IPS-20b (cell line): Measurements from ENCODE around the gene FZR1.

Experiments used
- H3K27ac ChIP-seq: one replicate; pipeline ENCODE4 v1.5.1; 2013; ENCODE audit warnings: low read length
- H3K27me3 ChIP-seq: 2 replicates; pipeline ENCODE4 v1.6.1; 2013; ENCODE audit warnings: mild to moderate bottlenecking, low read length, inconsistent platforms; ENCODE audit not compliant: insufficient read depth
- H3K36me3 ChIP-seq: 2 replicates; pipeline ENCODE4 v1.6.1; 2013; ENCODE audit warnings: low read depth, mild to moderate bottlenecking, inconsistent platforms, low read length, moderate library complexity; ENCODE audit not compliant: insufficient read depth
- H3K4me1 ChIP-seq: 2 replicates; pipeline ENCODE4 v1.6.1; 2013; ENCODE audit warnings: mild to moderate bottlenecking, control low read depth, inconsistent platforms, low read length, moderate library complexity; ENCODE audit not compliant: insufficient read depth
- H3K4me3 ChIP-seq: 2 replicates; pipeline ENCODE4 v1.5.1; 2013; ENCODE audit warnings: mild to moderate bottlenecking, low read length, inconsistent platforms
- H3K9ac ChIP-seq: 2 replicates; pipeline ENCODE4 v1.6.1; 2013; ENCODE audit warnings: low read depth, mild to moderate bottlenecking, inconsistent platforms, low read length, moderate library complexity
- H3K9me3 ChIP-seq: 2 replicates; pipeline ENCODE4 v1.6.1; 2013; ENCODE audit warnings: mild to moderate bottlenecking, low read depth, low read length, inconsistent platforms; ENCODE audit not compliant: insufficient read depth

FZR1 gene

DNA sequence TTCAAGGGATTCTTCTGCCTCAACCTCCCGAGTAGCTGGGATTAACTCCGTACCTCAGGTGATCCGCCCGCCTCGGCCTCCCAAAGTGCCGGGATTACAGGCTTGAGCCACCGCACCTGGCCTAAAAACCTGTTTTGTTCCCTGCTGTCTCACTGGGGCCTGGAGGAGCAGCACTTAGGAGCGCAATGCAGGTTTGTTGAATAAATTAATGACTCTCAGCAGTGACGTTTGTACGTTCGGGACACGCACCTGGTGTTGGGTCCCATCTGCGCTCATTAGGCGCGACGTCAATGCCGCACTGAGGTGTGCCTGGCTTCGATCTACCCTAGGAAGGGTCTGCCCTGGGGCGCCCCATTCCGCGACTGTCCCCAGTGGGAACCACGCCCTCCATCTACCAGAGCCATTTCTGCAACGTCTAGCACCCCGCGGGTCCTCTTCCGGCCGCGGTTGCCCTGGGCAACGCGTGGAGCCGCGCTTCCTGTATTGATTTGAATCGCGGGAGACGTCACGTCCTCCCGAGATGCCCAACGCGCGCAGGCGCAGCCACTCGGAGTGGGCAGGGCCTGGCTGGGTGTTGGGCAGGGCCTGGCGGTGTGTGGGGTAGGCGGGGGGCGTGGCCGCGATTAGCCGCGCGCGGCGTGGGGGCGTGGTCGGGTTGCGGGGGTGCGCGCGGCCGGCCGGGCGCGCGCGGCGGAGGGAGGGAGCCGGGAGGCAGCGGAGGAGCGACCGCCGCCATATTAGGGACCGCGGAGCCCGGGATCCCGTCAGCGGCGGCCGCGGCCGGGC lies at the start of gene FZR1:
Gene FZR1 (plus strand): TSS at position 714 of the 786 bp plus-strand sequence. CDS start 16,679 bp downstream, outside the sequence.
- Histone ChIP-seq H3K27ac (peak within 1 kb of the TSS; percentile 66), H3K4me1 (no peaks in the 10 kb centered on the region), H3K9me3 (no peaks in the 10 kb centered on the region), H3K36me3 (peaks cover 12% of the 10 kb centered on the region), H3K9ac (peak within 1 kb of the TSS; percentile 82), H3K4me3 (peak within 1 kb of the TSS; percentile 76), H3K27me3 (no peaks in the 10 kb centered on the region)

DNA sequence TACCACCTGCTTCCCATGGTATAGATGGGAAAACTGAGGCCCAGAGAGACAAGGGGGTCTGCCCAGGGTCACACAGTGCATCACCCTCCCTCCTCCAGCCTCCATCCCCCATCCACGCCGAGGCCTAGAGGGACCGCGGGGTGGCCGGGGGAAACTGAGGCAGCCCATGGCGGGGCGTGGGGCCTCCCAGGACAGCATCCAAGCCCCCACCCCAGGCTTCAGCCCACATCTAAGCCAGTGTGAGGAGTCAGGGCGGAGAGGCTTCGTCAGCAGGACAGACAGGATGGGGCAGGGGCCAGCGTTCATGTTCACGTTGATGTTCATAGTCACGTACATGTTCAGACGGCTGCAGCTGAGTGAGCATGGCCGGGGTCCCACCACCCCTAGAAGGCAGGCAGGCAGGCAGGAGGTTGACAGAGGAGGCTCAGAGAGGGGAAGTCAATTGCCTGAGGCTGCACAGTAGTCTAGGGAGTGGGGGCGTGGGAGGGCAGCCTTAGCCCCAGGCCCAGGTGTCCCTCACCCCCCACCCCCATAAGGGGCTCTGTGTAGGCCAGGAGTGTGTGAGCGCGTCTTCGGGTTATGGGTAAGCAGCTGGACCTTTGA lies 49.1 kb upstream of the FZR1 start:
- Histone ChIP-seq H3K4me3 (no peak overlapping the region), H3K4me1 (no peaks in the 10 kb centered on the region; the same call in 1 of the 2 replicates), H3K36me3 (no peaks in the 10 kb centered on the region), H3K27me3 (peaks cover 50% of the 10 kb centered on the region), H3K9me3 (no peaks in the 10 kb centered on the region), H3K27ac (no peak overlapping the region), H3K9ac (no peak overlapping the region)

DNA sequence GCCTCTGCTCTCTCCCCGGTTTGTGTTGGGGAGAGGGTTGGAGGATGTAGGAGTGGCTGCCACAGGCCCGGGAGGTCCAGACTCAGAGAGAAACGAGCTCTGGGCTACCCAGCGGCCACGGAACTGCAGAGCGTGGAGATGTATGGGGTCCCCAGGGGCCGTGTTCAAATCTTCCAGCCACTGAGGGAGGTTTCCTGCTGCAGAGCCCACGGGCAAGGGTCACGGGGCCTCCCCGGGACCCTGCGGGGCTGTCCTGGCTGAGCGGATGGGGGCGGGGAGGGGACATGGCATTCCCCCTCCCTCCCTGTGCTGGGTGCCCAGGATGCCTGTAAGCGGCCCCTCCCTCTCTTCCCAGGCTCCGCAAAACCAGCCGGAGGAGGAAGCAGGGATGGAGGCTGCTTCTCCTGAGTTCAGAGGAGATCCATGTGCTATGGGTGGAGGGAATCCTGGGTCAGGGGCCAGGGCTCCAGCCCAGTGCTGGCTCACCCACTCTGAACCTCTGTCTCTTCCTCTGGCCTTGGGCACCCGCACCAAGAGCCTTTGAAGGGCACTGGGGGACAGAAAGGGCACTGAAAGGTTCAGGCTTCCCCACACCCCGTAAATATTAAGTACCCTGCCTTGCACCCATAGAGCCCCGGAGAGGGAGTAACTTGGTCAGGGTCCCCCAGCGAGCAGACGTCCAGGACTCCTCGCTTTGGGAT lies 48.4 kb upstream of the FZR1 start:
- Histone ChIP-seq H3K4me3 (no peak overlapping the region; the same call in 1 of the 2 replicates), H3K27ac (no peak overlapping the region), H3K27me3 (peaks cover 57% of the 10 kb centered on the region), H3K36me3 (no peaks in the 10 kb centered on the region), H3K9me3 (no peaks in the 10 kb centered on the region), H3K4me1 (no peaks in the 10 kb centered on the region; the same call in 1 of the 2 replicates), H3K9ac (no peak overlapping the region)

DNA sequence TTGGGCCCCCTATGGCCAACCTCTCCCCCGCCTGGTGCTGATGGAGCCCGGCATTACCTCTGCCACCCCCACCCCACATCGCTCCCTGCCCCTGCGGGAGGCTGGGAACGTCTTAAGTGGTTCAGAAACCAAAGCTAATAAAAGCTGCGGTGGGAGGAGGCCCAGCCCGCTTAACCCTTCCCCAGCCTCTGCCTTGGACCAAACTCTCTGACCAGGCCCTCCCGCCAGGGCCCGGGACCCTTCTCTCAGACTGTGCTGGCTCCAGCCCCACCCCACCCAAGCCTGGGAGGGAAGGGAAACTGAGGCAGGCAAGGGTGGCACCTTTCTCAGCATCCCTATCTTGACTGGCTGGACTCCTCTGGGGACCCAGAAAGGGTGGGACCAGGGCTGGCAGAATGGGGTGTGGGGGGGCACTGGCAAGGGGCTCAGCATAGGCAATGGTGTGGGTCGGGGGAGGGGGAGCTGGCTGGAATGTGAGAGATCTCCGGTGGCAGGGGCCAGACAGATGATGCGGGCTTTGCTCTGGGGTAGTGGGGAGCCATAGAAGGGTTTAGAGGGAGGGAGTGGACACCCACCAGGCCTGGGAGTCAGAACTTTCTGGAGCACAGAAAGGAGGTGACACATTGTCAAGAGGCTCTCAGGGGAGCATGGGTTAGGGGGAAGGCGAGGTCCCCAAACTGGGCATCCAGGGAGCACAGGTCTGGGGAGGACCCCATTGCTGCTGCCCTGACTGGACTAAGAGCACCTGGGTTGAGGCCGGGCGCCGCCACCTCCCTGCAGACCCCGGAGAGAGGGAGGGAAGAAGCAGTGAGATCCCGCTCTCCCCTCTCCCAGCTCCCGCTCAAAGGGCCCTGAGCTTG lies 47.7 kb upstream of the FZR1 start:
- Histone ChIP-seq H3K4me3 (peak overlapping the region; percentile 43; the same call in 1 of the 2 replicates), H3K4me1 (no peaks in the 10 kb centered on the region; the same call in 1 of the 2 replicates), H3K9ac (no peak overlapping the region), H3K27ac (no peak overlapping the region), H3K36me3 (no peaks in the 10 kb centered on the region), H3K9me3 (no peaks in the 10 kb centered on the region), H3K27me3 (peaks cover 65% of the 10 kb centered on the region)

- peak overlapping the region; percentile 43; the same call in 1 of the 2 replicates for H3K4me3 ChIP-seq
- peaks cover 73% of the 10 kb centered on the region for H3K27me3 ChIP-seq
- H3K9ac ChIP-seq: no peak overlapping the region
Observed at GRCh38 chr19:3459089-3459881, 46.8 kb upstream of the FZR1 start.

DNA sequence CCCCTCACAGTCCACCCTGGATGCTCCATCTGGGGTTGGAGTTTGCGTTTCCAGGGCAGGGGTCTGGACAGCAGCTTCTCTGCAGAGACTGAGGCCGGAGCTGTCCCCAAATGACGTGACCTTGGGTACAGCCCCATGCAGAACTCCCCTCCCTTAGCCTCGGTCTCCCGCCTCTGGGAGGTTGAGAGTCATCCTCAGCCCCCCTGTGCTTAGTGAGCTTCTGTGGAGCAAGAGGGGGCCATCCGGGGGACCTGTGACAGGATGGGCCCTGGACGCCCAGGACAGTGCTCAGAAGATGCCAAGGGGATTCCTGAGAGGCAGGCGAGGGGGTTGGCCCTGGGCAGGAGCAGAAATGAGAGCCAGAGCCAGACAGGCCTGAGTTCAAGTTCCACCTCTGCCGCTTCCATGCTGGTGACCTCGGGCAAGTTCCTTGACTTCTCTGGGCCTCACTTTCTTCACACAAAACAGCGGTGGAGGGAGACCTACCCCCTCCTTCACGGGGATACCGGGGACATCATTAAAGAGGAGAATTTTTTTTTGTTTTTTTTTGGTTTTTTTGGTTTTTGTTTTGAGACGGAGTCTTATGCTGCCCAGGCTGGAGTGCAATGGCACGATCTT lies 46.0 kb upstream of the FZR1 start:
- no peak overlapping the region for H3K9ac ChIP-seq
- H3K4me3 ChIP-seq: no peak overlapping the region
- H3K9me3 ChIP-seq: no peaks in the 10 kb centered on the region
- peaks cover 81% of the 10 kb centered on the region for H3K27me3 ChIP-seq
- no peaks in the 10 kb centered on the region; the same call in 1 of the 2 replicates for H3K4me1 ChIP-seq
- no peak overlapping the region for H3K27ac ChIP-seq
- H3K36me3 ChIP-seq: no peaks in the 10 kb centered on the region

More at GRCh38 chr19:3459089-3459881, 46.8 kb upstream of the FZR1 start:
- H3K27ac ChIP-seq: no peak overlapping the region
- H3K4me1 ChIP-seq: no peaks in the 10 kb centered on the region; the same call in 1 of the 2 replicates
- H3K9me3 ChIP-seq: no peaks in the 10 kb centered on the region
- no peaks in the 10 kb centered on the region for H3K36me3 ChIP-seq

DNA sequence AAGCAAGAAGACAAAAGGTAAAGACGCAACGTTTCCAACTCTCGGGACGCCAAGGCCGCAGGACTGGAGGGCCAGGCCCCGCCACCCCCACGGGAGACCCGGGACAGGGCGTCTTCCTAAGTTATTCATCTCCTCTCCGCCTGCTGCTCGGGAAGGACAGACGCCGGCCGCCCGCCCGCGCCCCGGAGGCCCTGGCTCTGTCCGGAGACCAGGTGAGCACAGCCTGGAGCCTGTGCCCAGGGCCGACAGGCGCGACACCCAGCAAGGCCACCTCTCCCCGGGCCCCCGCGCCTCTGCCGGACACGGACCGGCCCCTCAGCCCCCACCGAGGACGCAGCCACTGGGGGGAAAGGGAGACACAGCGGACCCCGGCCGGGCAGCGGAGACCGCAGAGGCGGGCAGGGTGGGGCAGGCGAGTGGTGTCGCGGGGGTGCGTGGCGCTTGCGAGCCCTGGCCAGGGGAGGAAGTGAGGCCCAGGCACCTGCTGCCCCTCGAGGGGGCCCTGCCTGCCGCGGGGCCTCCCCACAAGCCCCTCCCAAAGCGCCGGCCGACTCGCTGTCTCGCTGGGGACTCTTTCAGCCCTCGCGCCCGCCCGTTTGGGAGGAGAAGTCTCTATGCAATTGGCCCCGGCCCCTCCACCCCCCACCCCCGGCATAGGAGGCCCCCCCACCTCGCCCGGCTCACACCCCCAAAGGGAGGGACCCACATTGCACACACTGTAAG lies 43.0 kb upstream of the FZR1 start:
- peaks cover 87% of the 10 kb centered on the region for H3K27me3 ChIP-seq
- peaks cover 4% of the 10 kb centered on the region; the same call in 1 of the 2 replicates for H3K9me3 ChIP-seq
- no peak overlapping the region; the same call in 1 of the 2 replicates for H3K4me3 ChIP-seq

DNA sequence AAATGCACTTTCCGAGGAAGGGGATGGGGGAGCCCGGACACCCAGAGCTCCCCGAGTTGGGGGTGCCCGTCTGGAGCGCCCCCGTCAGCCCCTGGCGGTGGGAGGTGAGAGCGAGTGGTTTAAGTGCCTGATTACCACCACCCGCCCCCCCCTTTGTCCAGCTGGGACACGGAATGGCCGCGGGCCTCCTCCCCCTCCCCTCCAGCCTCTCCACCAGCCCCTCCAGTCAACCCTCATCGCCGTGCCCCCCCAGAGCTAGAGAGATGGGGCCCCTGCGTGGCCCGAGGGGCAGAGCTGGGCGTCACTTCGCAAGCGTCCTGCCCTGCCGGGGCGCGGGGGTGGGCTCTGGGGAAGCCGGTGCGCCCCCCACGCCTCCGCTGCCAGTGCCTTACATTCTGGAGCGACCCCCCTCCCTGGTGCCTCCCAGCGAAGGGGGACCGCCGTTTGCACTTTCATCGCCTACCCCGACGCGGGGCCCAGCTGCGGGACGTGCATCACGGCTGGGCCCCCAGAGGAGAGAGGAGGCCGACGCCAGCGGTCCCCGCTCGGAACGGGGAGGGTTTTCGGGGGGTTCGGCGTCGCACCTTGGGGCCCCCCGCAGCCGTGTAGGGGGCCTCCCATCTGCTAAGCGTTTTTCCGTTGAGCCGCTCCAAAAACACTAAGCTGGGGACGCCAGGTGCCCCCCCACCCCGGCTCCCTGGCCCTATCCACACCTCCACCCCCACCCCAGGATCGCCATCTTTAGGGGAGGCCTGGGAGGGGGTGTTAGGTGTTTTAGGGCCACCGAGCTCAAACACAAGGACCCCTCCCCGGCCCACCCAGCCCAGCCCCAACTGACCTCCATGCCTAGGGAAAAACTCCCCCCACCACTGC lies 42.2 kb upstream of the FZR1 start:
- H3K4me1 ChIP-seq: no peaks in the 10 kb centered on the region
- H3K9ac ChIP-seq: no peak overlapping the region
- peak overlapping the region; percentile 22; the same call in 1 of the 2 replicates for H3K4me3 ChIP-seq
- H3K36me3 ChIP-seq: no peaks in the 10 kb centered on the region
- H3K9me3 ChIP-seq: peaks cover 4% of the 10 kb centered on the region; the same call in 1 of the 2 replicates
- H3K27me3 ChIP-seq: peaks cover 79% of the 10 kb centered on the region
- H3K27ac ChIP-seq: no peak overlapping the region

More for the DNA sequence above, 43.0 kb upstream of the FZR1 start:
- no peaks in the 10 kb centered on the region; the same call in 1 of the 2 replicates for H3K4me1 ChIP-seq
- H3K27ac ChIP-seq: no peak overlapping the region
- no peak overlapping the region for H3K9ac ChIP-seq
- no peaks in the 10 kb centered on the region for H3K36me3 ChIP-seq

GRCh38 chr19:3464587-3465235 lies 41.4 kb upstream of the FZR1 start:
- Histone ChIP-seq H3K9ac (no peak overlapping the region), H3K4me3 (no peak overlapping the region), H3K27me3 (peaks cover 79% of the 10 kb centered on the region), H3K4me1 (no peaks in the 10 kb centered on the region), H3K9me3 (peaks cover 4% of the 10 kb centered on the region; the same call in 1 of the 2 replicates), H3K27ac (no peak overlapping the region), H3K36me3 (no peaks in the 10 kb centered on the region)
